LNCAP (cell line): Measurements from ENCODE around the gene GLDN.

Experiments
- TF ChIP-seq, protein P1 (sequence below): fragments of 450-650 bp; IDR thresholded peaks from 2 replicates; pipeline ENCODE4 v1.5.1; 2017; ENCODE audit warnings: mild to moderate bottlenecking

Gene GLDN

DNA sequence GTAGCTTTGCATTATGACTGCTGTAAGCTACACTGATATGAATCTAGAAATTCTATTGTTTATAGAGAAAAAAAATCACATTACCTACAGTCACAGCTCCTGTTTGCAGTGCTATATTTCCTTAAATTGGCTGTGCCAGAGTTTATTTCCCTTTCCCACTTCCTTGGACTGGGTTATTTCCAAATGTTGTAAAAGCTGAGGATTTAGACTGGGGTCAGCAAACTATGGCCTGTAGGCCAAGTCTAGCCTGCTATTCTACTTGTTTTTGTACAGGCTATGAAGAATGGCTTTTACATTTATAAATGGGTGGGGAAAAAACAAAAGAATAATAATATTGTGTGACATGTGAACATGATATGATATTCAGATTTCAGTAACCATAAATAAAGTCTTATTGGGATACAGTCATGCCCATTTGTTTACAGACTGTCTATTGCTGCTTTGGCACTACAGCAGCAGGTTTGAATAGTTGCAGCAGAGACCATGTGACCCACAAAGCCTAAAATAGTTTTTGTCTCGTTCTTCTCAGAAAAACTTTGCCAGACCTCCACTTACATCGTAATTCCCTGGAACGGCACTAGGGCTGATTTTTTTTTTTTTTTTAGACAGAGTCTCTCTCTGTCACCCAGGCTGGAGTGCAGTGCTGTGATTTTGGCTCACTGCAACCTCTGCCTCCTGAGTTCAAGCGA, 7.8 kb downstream of the GLDN start:
- TF ChIP-seq, protein P1, sequence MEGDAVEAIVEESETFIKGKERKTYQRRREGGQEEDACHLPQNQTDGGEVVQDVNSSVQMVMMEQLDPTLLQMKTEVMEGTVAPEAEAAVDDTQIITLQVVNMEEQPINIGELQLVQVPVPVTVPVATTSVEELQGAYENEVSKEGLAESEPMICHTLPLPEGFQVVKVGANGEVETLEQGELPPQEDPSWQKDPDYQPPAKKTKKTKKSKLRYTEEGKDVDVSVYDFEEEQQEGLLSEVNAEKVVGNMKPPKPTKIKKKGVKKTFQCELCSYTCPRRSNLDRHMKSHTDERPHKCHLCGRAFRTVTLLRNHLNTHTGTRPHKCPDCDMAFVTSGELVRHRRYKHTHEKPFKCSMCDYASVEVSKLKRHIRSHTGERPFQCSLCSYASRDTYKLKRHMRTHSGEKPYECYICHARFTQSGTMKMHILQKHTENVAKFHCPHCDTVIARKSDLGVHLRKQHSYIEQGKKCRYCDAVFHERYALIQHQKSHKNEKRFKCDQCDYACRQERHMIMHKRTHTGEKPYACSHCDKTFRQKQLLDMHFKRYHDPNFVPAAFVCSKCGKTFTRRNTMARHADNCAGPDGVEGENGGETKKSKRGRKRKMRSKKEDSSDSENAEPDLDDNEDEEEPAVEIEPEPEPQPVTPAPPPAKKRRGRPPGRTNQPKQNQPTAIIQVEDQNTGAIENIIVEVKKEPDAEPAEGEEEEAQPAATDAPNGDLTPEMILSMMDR: no peak

DNA sequence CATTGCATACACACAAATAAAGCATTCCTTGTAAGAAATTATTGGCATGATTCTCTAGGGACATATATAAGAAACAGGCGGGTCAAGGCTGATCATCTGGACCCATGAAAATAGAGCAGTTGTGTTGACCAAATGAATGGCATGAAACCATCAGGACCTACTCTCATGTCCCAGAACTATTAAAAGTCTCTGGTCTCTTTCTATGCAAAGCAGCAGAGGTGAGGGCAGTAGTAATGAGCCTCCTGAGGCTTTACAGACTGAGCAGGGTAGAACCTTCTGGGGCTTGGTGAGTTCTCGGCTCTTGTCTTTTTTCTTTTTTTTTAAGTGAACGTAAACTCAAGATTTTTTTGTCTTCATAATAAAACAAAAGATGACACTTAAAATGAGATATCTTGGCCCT, 9.3 kb downstream of the GLDN start:
- TF ChIP-seq, protein P1: no peak

DNA sequence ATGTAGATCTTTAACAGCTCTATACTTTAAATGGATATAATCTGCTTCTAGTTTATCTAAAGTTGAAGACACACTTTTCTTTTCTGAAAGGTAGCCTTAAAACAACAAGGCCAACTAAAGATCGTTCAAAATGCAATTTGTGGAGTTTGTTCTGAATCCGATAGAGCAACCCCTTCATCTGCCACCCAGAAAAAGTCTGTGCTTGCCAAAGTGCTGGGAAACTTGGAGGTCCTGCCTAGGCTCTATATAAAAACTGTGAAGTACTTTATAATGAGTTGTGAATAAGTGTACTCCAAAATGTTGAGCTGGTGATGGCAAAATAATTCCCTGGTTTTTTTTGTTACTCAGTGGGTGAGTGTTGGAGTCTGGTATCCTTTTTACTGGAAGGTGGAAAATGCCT, 12.5 kb downstream of the GLDN start:
- TF ChIP-seq, protein P1: no peak

DNA sequence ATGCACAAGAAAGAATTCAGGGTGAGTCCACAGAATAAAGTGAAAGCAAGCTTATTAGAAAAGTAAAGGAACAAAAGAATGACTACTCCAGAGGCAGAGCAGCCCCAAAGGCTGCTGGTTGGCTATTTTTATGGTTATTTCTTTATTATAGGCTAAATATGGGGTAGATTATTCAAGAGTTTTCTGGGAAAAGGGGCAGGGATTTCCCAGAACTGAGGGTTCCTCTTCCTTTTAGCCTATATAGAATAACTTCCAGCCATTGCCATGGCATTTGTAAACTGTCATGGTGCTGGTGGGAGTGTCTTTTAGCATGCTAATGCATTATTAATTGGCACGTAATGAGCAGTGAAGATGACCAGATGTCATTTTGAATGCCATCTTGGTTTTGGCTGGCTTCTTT, 13.6 kb downstream of the GLDN start:
- TF ChIP-seq, protein P1: no peak

DNA sequence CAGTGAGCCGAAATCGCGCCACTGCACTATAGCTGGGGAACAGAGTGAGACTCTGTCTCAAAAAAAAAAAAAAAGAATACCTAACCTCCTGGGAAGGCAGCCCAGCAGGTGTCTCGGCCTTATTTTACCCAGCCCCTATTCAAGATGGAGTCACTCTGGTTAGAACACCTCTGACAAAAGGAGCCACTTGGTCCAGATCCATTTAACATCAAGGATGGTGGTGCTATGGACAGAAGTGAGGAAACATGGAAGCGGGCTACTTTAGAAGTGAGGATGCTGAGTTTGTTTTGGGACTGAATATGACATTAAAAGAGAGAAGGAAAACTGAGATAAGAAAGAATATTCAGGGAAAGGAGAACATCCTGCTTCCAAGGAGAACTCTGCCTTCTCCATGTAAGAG, 14.7 kb downstream of the GLDN start:
- TF ChIP-seq, protein P1: no peak

DNA sequence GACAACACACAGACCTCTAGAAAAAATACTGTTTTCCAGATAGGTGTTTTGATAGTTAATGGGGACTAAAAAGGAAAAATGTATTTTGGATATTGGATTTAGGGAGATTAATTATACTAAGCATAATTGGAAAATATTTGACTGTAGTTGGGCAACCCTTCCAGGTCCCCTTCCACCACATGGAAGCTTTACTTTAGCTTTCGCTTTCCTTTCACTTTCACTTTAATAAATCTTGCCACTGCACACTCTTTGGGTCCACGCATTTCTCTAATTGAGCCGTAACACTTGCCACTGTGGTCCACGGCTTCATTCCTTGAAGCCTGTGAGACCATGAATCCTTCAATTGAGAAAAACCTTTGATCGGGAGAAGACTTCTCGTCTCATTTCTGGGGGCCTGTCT, 15.5 kb downstream of the GLDN start:
- TF ChIP-seq, protein P1: no peak

DNA sequence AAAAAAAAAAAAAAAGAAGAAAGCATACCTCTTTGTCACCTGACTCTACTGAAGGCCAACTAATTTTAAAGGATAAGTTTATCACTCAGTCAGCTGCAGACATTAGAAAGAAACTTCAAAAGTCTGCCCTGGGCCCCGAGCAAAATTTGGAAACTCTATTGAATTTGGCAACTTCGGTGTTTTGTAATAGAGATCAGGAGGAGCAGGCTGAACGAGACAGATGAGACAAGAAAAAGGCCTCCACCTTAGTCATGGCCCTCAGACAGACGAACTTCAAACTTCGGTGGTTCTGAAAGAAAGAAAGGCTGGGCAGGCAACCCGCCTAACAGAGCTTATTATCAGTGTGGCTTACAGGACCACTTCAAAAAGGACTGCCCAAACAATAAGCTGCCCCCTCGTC, 18.5 kb downstream of the GLDN start:
- TF ChIP-seq, protein P1: no peak

DNA sequence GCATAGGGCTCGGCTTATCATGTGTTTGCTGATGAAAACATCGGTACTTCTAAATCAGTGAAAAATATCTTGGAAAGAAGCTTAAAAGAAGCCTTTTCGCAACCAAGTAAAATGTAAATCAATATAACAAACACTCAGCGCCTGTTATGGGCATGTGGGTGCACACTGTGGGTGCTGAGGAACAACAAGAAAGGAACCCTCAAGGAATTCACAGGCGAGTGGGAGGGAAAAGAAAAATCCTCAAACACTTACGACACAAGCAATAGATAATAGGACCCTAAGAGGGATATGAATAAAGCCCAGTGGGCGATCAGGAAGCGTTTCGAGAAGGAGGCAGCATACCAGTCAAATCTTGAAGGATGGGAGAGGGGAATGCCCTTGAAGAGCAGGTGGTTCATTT, 21.9 kb downstream of the GLDN start:
- TF ChIP-seq, protein P1: no peak
